Skeletal muscle tissue (tissue), 4 donors: ENCODE results near the gene EFL1. TPM values are rescaled to one million over a fixed set of nuclear protein-coding genes. Genes with fewer than 3 reads are reported as not detected.
"Not testable (repeated sequence)": the region's sequence is repeated elsewhere in the genome, so short reads cannot be mapped to it uniquely, and the experiment has no call there.

ENCODE experiments used
- H3K27ac ChIP-seq: one replicate; pipeline ENCODE4 v1.7.0; 2013; ENCODE audit warnings: mild to moderate bottlenecking, low read depth, low read length, inconsistent platforms
- H3K27me3 ChIP-seq, 3 donors: one replicate each; pipeline ENCODE4 v1.7.0; 2013; ENCODE audit warnings: low read length in 3 of 3; ENCODE audit not compliant: control insufficient read depth in 3 of 3, insufficient read depth in 3 of 3
- H3K36me3 ChIP-seq, 3 donors: one replicate each; pipeline ENCODE4 v1.7.0; 2013; ENCODE audit warnings: low read length in 3 of 3; ENCODE audit not compliant: control insufficient read depth in 3 of 3, insufficient read depth in 3 of 3
- H3K4me1 ChIP-seq, 3 donors: one replicate each; pipeline ENCODE4 v1.7.0; 2013; ENCODE audit warnings: low read length in 3 of 3, mild to moderate bottlenecking in 3 of 3; ENCODE audit not compliant: control insufficient read depth in 3 of 3, insufficient read depth in 3 of 3
- H3K4me3 ChIP-seq, 3 donors: one replicate each; pipeline ENCODE4 v1.7.0; 2013; ENCODE audit warnings: low read length in 3 of 3
- H3K9ac ChIP-seq, 3 donors: one replicate each; pipeline ENCODE4 v1.7.0; 2013; ENCODE audit warnings: low read length in 3 of 3, mild to moderate bottlenecking in 3 of 3, moderate library complexity in 2 of 3, low read depth in 1 of 3
- H3K9me3 ChIP-seq, 3 donors: one replicate each; pipeline ENCODE4 v1.7.0; 2013; ENCODE audit warnings: low read length in 3 of 3; ENCODE audit not compliant: control insufficient read depth in 3 of 3
- total RNA-seq: library from RNA; depleted of rRNA; stranded (reverse); fragments of >200 nt; gene quantifications from one replicate; pipeline ENCODE4 v1.2.3, GENCODE V29; 2014
- donor health status: Osteomylitis.

EFL1 gene
- total RNA-seq, 1 donor from 2014 or later, result 20.9 TPM

GRCh38 chr15:82284381-82284780 is 21.8 kb upstream of the EFL1 start:
- H3K4me3 ChIP-seq, H3K9me3 ChIP-seq, H3K4me1 ChIP-seq, H3K36me3 ChIP-seq, H3K27ac ChIP-seq, H3K9ac ChIP-seq, H3K27me3 ChIP-seq: not testable (repeated sequence)

GRCh38 chr15:82282386-82282785 is 19.9 kb upstream of the EFL1 start:
- not testable (repeated sequence) for H3K4me1 ChIP-seq, H3K27ac ChIP-seq, H3K9ac ChIP-seq, H3K9me3 ChIP-seq, H3K36me3 ChIP-seq, H3K4me3 ChIP-seq, H3K27me3 ChIP-seq

GRCh38 chr15:82281276-82281675 is 18.7 kb upstream of the EFL1 start:
- H3K27me3 ChIP-seq, H3K4me1 ChIP-seq, H3K9ac ChIP-seq, H3K27ac ChIP-seq, H3K4me3 ChIP-seq, H3K36me3 ChIP-seq, H3K9me3 ChIP-seq: not testable (repeated sequence)

- H3K27ac ChIP-seq, result no peak overlapping the region
- peaks cover 0 to 6% (median 0%) of the 10 kb centered on the region in 3 donors for H3K9me3 ChIP-seq
- no peaks in the 10 kb centered on the region for H3K27me3 ChIP-seq
- H3K4me1 ChIP-seq, result no peaks in the 10 kb centered on the region
- no peak overlapping the region for H3K4me3 ChIP-seq
- H3K36me3 ChIP-seq, result no peaks in the 10 kb centered on the region
- no peak overlapping the region for H3K9ac ChIP-seq
Measured at GRCh38 chr15:82275410-82275809, 12.9 kb upstream of the EFL1 start.

GRCh38 chr15:82272154-82272553 is 9.6 kb upstream of the EFL1 start:
- H3K27me3 ChIP-seq, result no peaks in the 10 kb centered on the region
- no peaks in the 10 kb centered on the region for H3K4me1 ChIP-seq
- H3K9ac ChIP-seq, result no peak overlapping the region
- H3K9me3 ChIP-seq, result peaks cover 0 to 6% (median 0%) of the 10 kb centered on the region in 3 donors
- no peak overlapping the region for H3K4me3 ChIP-seq
- H3K36me3 ChIP-seq, result no peaks in the 10 kb centered on the region
- no peak overlapping the region for H3K27ac ChIP-seq

- not testable (repeated sequence) for H3K27ac ChIP-seq, H3K9ac ChIP-seq, H3K4me1 ChIP-seq, H3K9me3 ChIP-seq, H3K27me3 ChIP-seq, H3K4me3 ChIP-seq, H3K36me3 ChIP-seq
Measured at GRCh38 chr15:82268454-82268853, 5.9 kb upstream of the EFL1 start.

- H3K27ac ChIP-seq, H3K4me1 ChIP-seq, H3K36me3 ChIP-seq, H3K27me3 ChIP-seq, H3K9ac ChIP-seq, H3K9me3 ChIP-seq, H3K4me3 ChIP-seq: not testable (repeated sequence)
Measured at GRCh38 chr15:82267137-82267536, 4.6 kb upstream of the EFL1 start.

- peak overlapping the region; percentile 84 to 89 (median 84) for H3K4me3 ChIP-seq
- H3K27ac ChIP-seq, result no peak overlapping the region
- peaks cover 0 to 12% (median 6%) of the 10 kb centered on the region in 3 donors for H3K36me3 ChIP-seq
- peaks cover 7 to 11% (median 10%) of the 10 kb centered on the region in 3 donors for H3K4me1 ChIP-seq
- no peaks in the 10 kb centered on the region for H3K9me3 ChIP-seq
- peak overlapping the region in 1 of 3 donors; percentile 87 for H3K9ac ChIP-seq
- no peaks in the 10 kb centered on the region for H3K27me3 ChIP-seq
Measured at GRCh38 chr15:82263350-82263749, 816 bp upstream of the EFL1 start.

GRCh38 chr15:82261566-82262421 is 740 bp downstream of the EFL1 start:
- Histone ChIP-seq H3K4me3 (peak overlapping the region; percentile 84 to 89 (median 84)), H3K36me3 (peaks cover 0 to 15% (median 11%) of the 10 kb centered on the region in 3 donors), H3K9ac (peak overlapping the region; percentile 74 to 87 (median 81)), H3K4me1 (peaks cover 7 to 11% (median 10%) of the 10 kb centered on the region in 3 donors), H3K27ac (peak overlapping the region; percentile 59)
- H3K9me3 ChIP-seq, H3K27me3 ChIP-seq: not testable (repeated sequence)

- H3K9me3 ChIP-seq, H3K4me1 ChIP-seq, H3K4me3 ChIP-seq, H3K9ac ChIP-seq, H3K27ac ChIP-seq, H3K27me3 ChIP-seq: not testable (repeated sequence)
- peaks cover 0 to 12% (median 8%) of the 10 kb centered on the region in 3 donors for H3K36me3 ChIP-seq
Measured at GRCh38 chr15:82248261-82248660, 14.3 kb downstream of the EFL1 start.
